NCI-H2227 (cell line): ENCODE results near the gene CACNA2D3.

ENCODE experiments used
- DNase-seq: peaks from one replicate; lab custom pipeline; 2025; ENCODE audit not compliant: unreplicated experiment; lab: John Stamatoyannopoulos, UW

Gene CACNA2D3

GRCh38 chr3:54861248-54862067 lies 739.1 kb downstream of the CACNA2D3 start:
- DNase-seq: no peak

GRCh38 chr3:54862526-54862925 lies 740.2 kb downstream of the CACNA2D3 start:
- no peak for DNase-seq

GRCh38 chr3:54863366-54863765 lies 741.0 kb downstream of the CACNA2D3 start:
- DNase-seq: no peak

- no peak for DNase-seq
Observed at GRCh38 chr3:54863786-54864185, 741.4 kb downstream of the CACNA2D3 start.

GRCh38 chr3:54865316-54865715 lies 743.0 kb downstream of the CACNA2D3 start:
- DNase-seq: no peak

- no peak for DNase-seq
Observed at GRCh38 chr3:54866251-54866650, 743.9 kb downstream of the CACNA2D3 start.

- peak; percentile 40 for DNase-seq
Observed at GRCh38 chr3:54870423-54870822, 748.1 kb downstream of the CACNA2D3 start.

GRCh38 chr3:54871867-54872266 lies 749.5 kb downstream of the CACNA2D3 start:
- DNase-seq: no peak

- DNase-seq: no peak
Observed at GRCh38 chr3:54873059-54874010, 751.0 kb downstream of the CACNA2D3 start.

- no peak for DNase-seq
Observed at GRCh38 chr3:54874816-54875556, 752.6 kb downstream of the CACNA2D3 start.

- DNase-seq: no peak
Observed at GRCh38 chr3:54875596-54876268, 753.4 kb downstream of the CACNA2D3 start.

GRCh38 chr3:54876694-54877093 lies 754.3 kb downstream of the CACNA2D3 start:
- DNase-seq: no peak

GRCh38 chr3:54877730-54878129 lies 755.4 kb downstream of the CACNA2D3 start:
- DNase-seq: no peak

GRCh38 chr3:54878145-54878544 lies 755.8 kb downstream of the CACNA2D3 start:
- peak; percentile 14 for DNase-seq

GRCh38 chr3:54882129-54882833 lies 759.9 kb downstream of the CACNA2D3 start:
- DNase-seq: no peak

- no peak for DNase-seq
Observed at GRCh38 chr3:54888162-54888561, 765.8 kb downstream of the CACNA2D3 start.

GRCh38 chr3:54888873-54889272 lies 766.5 kb downstream of the CACNA2D3 start:
- no peak for DNase-seq

- no peak for DNase-seq
Observed at GRCh38 chr3:54889731-54890130, 767.4 kb downstream of the CACNA2D3 start.

GRCh38 chr3:54891540-54891897 lies 769.2 kb downstream of the CACNA2D3 start:
- DNase-seq: peak; percentile 2

GRCh38 chr3:54892168-54892567 lies 769.8 kb downstream of the CACNA2D3 start:
- no peak for DNase-seq
